T-cell (primary cell): ENCODE results near the gene SYNGAP1. TPM values are rescaled to one million over a fixed set of nuclear protein-coding genes. Genes with fewer than 3 reads are reported as not detected.

Source experiments
- ATAC-seq, 4 experiments: fragments of 200-7000 bp in 3 of 4; fragments of 150-1000 bp in 1 of 4; cut with Tn5 transposase; replicated peaks in 1 of 4; 1 replicate in 3 of 4; 2 replicates in 1 of 4; pipeline ENCODE4 v1.10.0; 2021; ENCODE audit warnings: moderate library complexity in 3 of 4, mild to moderate bottlenecking in 2 of 4, moderate number of reproducible peaks in 1 of 4
- CTCF ChIA-PET, 2 donors: fragments of 300-600 bp; sonication (Branson Sonifier 250); formaldehyde crosslinking; loops; one replicate each; lab custom pipeline; 2022; ENCODE audit warnings: antibody characterized with exemption in 2 of 2; lab: Charles Lee
- POLR2A ChIA-PET, 2 donors: fragments of 300-600 bp; sonication (Branson Sonifier 250); formaldehyde crosslinking; loops; one replicate each; lab custom pipeline; 2022; ENCODE audit warnings: antibody characterized with exemption in 2 of 2; lab: Charles Lee
- DNase-seq, 35 experiments: peaks; one replicate each; pipeline versions ENCODE4 v3.0.0 to v3.0.0-alpha.2; 2013 to 2023
- H3K27ac ChIP-seq: one replicate; pipeline ENCODE4 v1.5.1; 2013; ENCODE audit warnings: low read length
- H3K27me3 ChIP-seq, 2 experiments: replicated peaks in 1 of 2; 1 replicate in 1 of 2; 2 replicates in 1 of 2; pipeline versions ENCODE4 v1.6.1 to v1.7.0; 2013; ENCODE audit warnings: low read length in 1 of 2, mixed read lengths in 1 of 2; ENCODE audit not compliant: control insufficient read depth in 2 of 2, insufficient read depth in 2 of 2; ENCODE audit errors: extremely low read depth in 1 of 2
- H3K36me3 ChIP-seq, 2 donors: 1 replicate in 1 of 2; 2 replicates in 1 of 2; pipeline versions ENCODE4 v1.6.1 to v1.7.0; 2013; ENCODE audit warnings: low read length in 1 of 2; ENCODE audit not compliant: control insufficient read depth in 2 of 2, insufficient read depth in 1 of 2; ENCODE audit errors: extremely low read depth in 1 of 2
- H3K4me1 ChIP-seq, 2 experiments: 1 replicate in 1 of 2; 2 replicates in 1 of 2; pipeline versions ENCODE4 v1.6.1 to v1.7.0; 2013; ENCODE audit warnings: low read length in 2 of 2, mixed read lengths in 1 of 2; ENCODE audit not compliant: insufficient read depth in 2 of 2, control insufficient read depth in 1 of 2; ENCODE audit errors: extremely low read depth in 1 of 2
- H3K4me3 ChIP-seq, 2 donors: 1 replicate in 1 of 2; 2 replicates in 1 of 2; pipeline versions ENCODE4 v1.5.1 to v1.7.0; 2013; ENCODE audit warnings: mild to moderate bottlenecking in 2 of 2, low read length in 1 of 2, moderate library complexity in 1 of 2; ENCODE audit not compliant: control insufficient read depth in 1 of 2; ENCODE audit errors: extremely low read depth in 1 of 2
- H3K9me3 ChIP-seq: 2 replicates; pipeline ENCODE4 v1.7.0; 2013
- H3K27ac Mint-ChIP-seq, 2 donors: one replicate each; pipeline ENCODE4 v1.8.0; 2020 to 2021; ENCODE audit warnings: mild to moderate bottlenecking in 2 of 2, mixed read lengths in 2 of 2
- H3K27me3 Mint-ChIP-seq, 2 donors: one replicate each; pipeline ENCODE4 v1.8.0; 2021 to 2022; ENCODE audit warnings: mixed read lengths in 2 of 2
- H3K36me3 Mint-ChIP-seq: one replicate; pipeline ENCODE4 v1.8.0; 2021; ENCODE audit warnings: mixed read lengths
- H3K4me1 Mint-ChIP-seq, 3 donors: one replicate each; pipeline ENCODE4 v1.8.0; 2020 to 2022; ENCODE audit warnings: mixed read lengths in 3 of 3, mild to moderate bottlenecking in 1 of 3
- H3K4me3 Mint-ChIP-seq, 3 donors: one replicate each; pipeline ENCODE4 v1.8.0; 2020 to 2022; ENCODE audit warnings: mild to moderate bottlenecking in 3 of 3, mixed read lengths in 3 of 3, moderate library complexity in 3 of 3
- H3K9me3 Mint-ChIP-seq, 3 donors: one replicate each; pipeline ENCODE4 v1.8.0; 2020 to 2022; ENCODE audit warnings: mixed read lengths in 3 of 3
- WGBS: methylation state at CpG from one replicate; pipeline ENCODE4 v1.1.5; 2013; ENCODE audit warnings: missing lambda C conversion rate; ENCODE audit not compliant: insufficient coverage; 5-methylcytosine and 5-hydroxymethylcytosine counted together
- total RNA-seq, 35 experiments: library from RNA in 6 of 35; stranded (reverse) in 6 of 35; fragments of 120-200 nt in 1 of 35; gene quantifications; one replicate each; pipeline versions ENCODE4 v1.2.1 to v1.2.4 and lab custom pipeline; 2013 to 2026

Gene SYNGAP1
- total RNA-seq, 5 donors from 2014 or later (not counting 1 experiment from before 2014, with no cell fraction given), result 51.2 to 111 (median 64.5) TPM

GRCh38 chr6:33428966-33429749, 9.3 kb downstream of the SYNGAP1 start:
- Histone ChIP-seq H3K27ac (peak overlapping the region; percentile 88), H3K4me1 (peaks cover 47 to 84% of the 10 kb centered on the region in 2 experiments), H3K4me3 (peak overlapping the region; percentile 68 to 71), H3K27me3 (no peaks in the 10 kb centered on the region), H3K36me3 (peaks cover 0 to 10% of the 10 kb centered on the region in 2 donors), H3K9me3 (no peaks in the 10 kb centered on the region)
- 37% methylated on average over 3 of the region's 5 CpGs for WGBS
- peak in 1 of 35 experiments; percentile 27 for DNase-seq
- H3K27ac Mint-ChIP-seq, result peak overlapping the region; percentile 90 to 95
- CTCF ChIA-PET, result interaction anchor here (0.6 to 3.1 kb wide), 7 partner anchors 11 to 197 kb away, joined by 3 to 18 read pairs (median 4); partner anchors contain the start of genes CUTA (in 1 of the 2) and ZBTB9 (in 1 of the 2)
- POLR2A ChIA-PET, result no interaction called here
- no peaks in the 10 kb centered on the region for H3K27me3 Mint-ChIP-seq
- no peaks in the 10 kb centered on the region for H3K9me3 Mint-ChIP-seq
- no peak for ATAC-seq
- H3K36me3 Mint-ChIP-seq, result peaks cover 6% of the 10 kb centered on the region
- H3K4me3 Mint-ChIP-seq, result peak overlapping the region; percentile 85 to 97 (median 87)
- peaks cover 76 to 88% (median 86%) of the 10 kb centered on the region in 3 donors for H3K4me1 Mint-ChIP-seq

- ATAC-seq (peak in 2 of 4 experiments; percentile 9 to 10), DNase-seq (peak in 12 of 35 experiments; percentile 12 to 59 (median 37))
- ChIA-PET POLR2A (no interaction called here), CTCF (interaction anchor here in 1 of 2 donors (0.6 to 3.1 kb wide), 4 partner anchors 12 to 198 kb away, joined by 3 to 18 read pairs (median 8); partner anchors contain the start of genes CUTA and ZBTB9)
- Histone ChIP-seq H3K27ac (peak overlapping the region; percentile 88), H3K4me1 (peaks cover 47 to 79% of the 10 kb centered on the region in 2 experiments), H3K4me3 (peak overlapping the region; percentile 16 to 71), H3K36me3 (peaks cover 0 to 10% of the 10 kb centered on the region in 2 donors), H3K27me3 (no peaks in the 10 kb centered on the region), H3K9me3 (no peaks in the 10 kb centered on the region)
- Mint-ChIP-seq H3K4me1 (peaks cover 72 to 84% (median 83%) of the 10 kb centered on the region in 3 donors), H3K36me3 (peaks cover 6% of the 10 kb centered on the region), H3K27ac (peak overlapping the region; percentile 90 to 95), H3K27me3 (no peaks in the 10 kb centered on the region), H3K9me3 (no peaks in the 10 kb centered on the region), H3K4me3 (peak overlapping the region; percentile 85 to 97 (median 87))
- no CpG with 5 or more reads among the region's 2 CpGs for WGBS
Observed at GRCh38 chr6:33429750-33430052, 9.8 kb downstream of the SYNGAP1 start.

DNA sequence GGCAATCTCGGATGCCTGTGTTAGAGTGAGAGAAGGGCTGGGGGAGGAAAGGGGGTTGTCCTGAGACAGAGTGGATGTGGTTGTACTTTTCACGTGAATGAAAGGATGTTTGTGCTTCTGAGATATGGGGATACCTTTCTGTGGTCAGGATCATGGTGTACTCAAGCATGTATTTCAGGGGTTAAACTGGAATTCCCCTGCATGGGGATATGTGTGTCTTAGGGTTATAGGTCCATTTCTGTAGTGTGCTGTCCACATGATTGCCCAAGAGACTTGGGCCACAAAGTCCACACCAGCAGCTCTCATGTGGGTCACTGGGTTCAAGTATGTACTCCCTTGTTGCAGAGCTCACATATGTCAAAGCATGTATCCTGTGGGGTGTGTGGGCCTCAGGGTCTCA, 10.5 kb downstream of the SYNGAP1 start:
- ChIA-PET POLR2A (interaction anchor here (0.7 to 1.5 kb wide), 4 partner anchors 13 to 1327 kb away, joined by 3 to 6 read pairs (median 4); partner anchors contain the start of genes SNRPC (in 1 of the 2) and ZBTB9 (in 1 of the 2)), CTCF (interaction anchor here in 1 of 2 donors (0.5 to 3.1 kb wide), 8 partner anchors 12 to 1916 kb away, joined by 3 to 18 read pairs (median 4); partner anchors contain the start of genes CUTA and ZBTB9)
- Mint-ChIP-seq H3K36me3 (peaks cover 9% of the 10 kb centered on the region), H3K9me3 (no peaks in the 10 kb centered on the region), H3K4me1 (peaks cover 65 to 78% (median 76%) of the 10 kb centered on the region in 3 donors), H3K27me3 (no peaks in the 10 kb centered on the region), H3K4me3 (peak overlapping the region; percentile 85 to 97 (median 87)), H3K27ac (peak overlapping the region; percentile 90 to 95)
- Histone ChIP-seq H3K4me3 (peak overlapping the region; percentile 41 to 50), H3K36me3 (peaks cover 0 to 14% of the 10 kb centered on the region in 2 donors), H3K27ac (peak overlapping the region; percentile 88), H3K27me3 (no peaks in the 10 kb centered on the region), H3K4me1 (peaks cover 43 to 73% of the 10 kb centered on the region in 2 experiments), H3K9me3 (no peaks in the 10 kb centered on the region)
- DNase-seq (peak in 4 of 35 experiments; percentile 14 to 47 (median 38)), ATAC-seq (peak in 1 of 4 experiments; percentile 1)
- WGBS, result 6% methylated on average over 2 of the region's 2 CpGs

GRCh38 chr6:33430991-33431879, 11.4 kb downstream of the SYNGAP1 start:
- H3K27ac Mint-ChIP-seq, result peak overlapping the region; percentile 90 to 95
- H3K27me3 Mint-ChIP-seq, result no peaks in the 10 kb centered on the region
- WGBS, result 5% methylated on average over 8 of the region's 12 CpGs
- no peaks in the 10 kb centered on the region for H3K9me3 ChIP-seq
- CTCF ChIA-PET, result interaction anchor here in 1 of 2 donors (0.5 to 3.1 kb wide), 9 partner anchors 13 to 1917 kb away, joined by 3 to 18 read pairs (median 4); partner anchors contain the start of genes CUTA, PSMB9, TAP1 and ZBTB9
- H3K27ac ChIP-seq, result peak overlapping the region; percentile 88
- ATAC-seq (peak; percentile 62 to 73 (median 64)), DNase-seq (peak; percentile 63 to 90 (median 86))
- H3K4me3 ChIP-seq, result peak overlapping the region; percentile 50 to 67
- H3K9me3 Mint-ChIP-seq, result no peaks in the 10 kb centered on the region
- H3K36me3 Mint-ChIP-seq, result peaks cover 18% of the 10 kb centered on the region
- peak overlapping the region; percentile 85 to 97 (median 87) for H3K4me3 Mint-ChIP-seq
- POLR2A ChIA-PET, result interaction anchor here (0.7 to 1.5 kb wide), 5 partner anchors 14 to 1326 kb away, joined by 3 to 6 read pairs (median 4); partner anchors contain the start of genes SNRPC (in 1 of the 2) and ZBTB9 (in 1 of the 2)
- peaks cover 62 to 71% (median 70%) of the 10 kb centered on the region in 3 donors for H3K4me1 Mint-ChIP-seq
- peaks cover 3 to 22% of the 10 kb centered on the region in 2 donors for H3K36me3 ChIP-seq
- no peaks in the 10 kb centered on the region for H3K27me3 ChIP-seq
- peaks cover 42 to 67% of the 10 kb centered on the region in 2 experiments for H3K4me1 ChIP-seq

GRCh38 chr6:33431880-33432541, 12.1 kb downstream of the SYNGAP1 start:
- no CpG with 5 or more reads among the region's 12 CpGs for WGBS
- peak overlapping the region; percentile 71 to 83 for H3K27ac Mint-ChIP-seq
- CTCF ChIA-PET, result interaction anchor here in 1 of 2 donors (0.6 to 2.5 kb wide), 2 partner anchors 22 to 184 kb away, joined by 4 to 18 read pairs; partner anchors contain the start of gene ZBTB9
- H3K4me3 ChIP-seq, result peak overlapping the region; percentile 50 to 67
- ATAC-seq, result no peak
- no peaks in the 10 kb centered on the region for H3K9me3 ChIP-seq
- H3K36me3 ChIP-seq, result peaks cover 3 to 28% of the 10 kb centered on the region in 2 donors
- peaks cover 40 to 60% of the 10 kb centered on the region in 2 experiments for H3K4me1 ChIP-seq
- peaks cover 56 to 64% (median 62%) of the 10 kb centered on the region in 3 donors for H3K4me1 Mint-ChIP-seq
- H3K27me3 Mint-ChIP-seq, result no peaks in the 10 kb centered on the region
- peak overlapping the region; percentile 53 to 97 (median 57) for H3K4me3 Mint-ChIP-seq
- H3K27me3 ChIP-seq, result no peaks in the 10 kb centered on the region
- POLR2A ChIA-PET, result interaction anchor here in 1 of 2 donors (0.7 kb wide), 1 partner anchor 47 kb away, joined by 4 read pairs; no protein-coding TSS in a partner anchor
- H3K9me3 Mint-ChIP-seq, result no peaks in the 10 kb centered on the region
- no peak for DNase-seq
- H3K27ac ChIP-seq, result peak overlapping the region; percentile 88
- H3K36me3 Mint-ChIP-seq, result peaks cover 25% of the 10 kb centered on the region
